ENCODE data around the gene C9orf78. TPM values are rescaled to one million over a fixed set of nuclear protein-coding genes. Genes with fewer than 3 reads are reported as not detected.

C9orf78 gene
- total and polyA plus RNA-seq, 2 experiments from 2014 or later = 43.8 to 47.9 TPM

DNA sequence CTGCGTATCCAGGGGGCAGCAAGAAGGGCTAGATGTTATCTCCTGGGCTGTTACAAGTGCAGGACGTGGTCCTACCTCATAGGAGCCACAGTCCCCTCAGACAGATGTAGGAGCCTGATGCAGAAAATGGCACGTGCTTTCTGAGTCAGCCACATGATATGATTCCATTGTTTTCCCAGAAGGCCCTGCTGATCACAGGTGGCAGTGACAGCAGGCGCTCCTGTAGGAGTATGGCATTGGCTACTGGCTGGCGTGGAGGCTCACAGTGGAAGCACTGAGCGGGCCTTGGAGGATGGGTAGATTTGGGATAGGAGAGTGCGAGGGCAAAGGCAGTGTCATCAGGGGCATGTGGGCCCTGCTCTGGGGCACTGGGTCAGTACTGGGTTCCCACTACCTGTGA is 22.1 kb upstream of the C9orf78 start:
- H3K36me3 ChIP-seq (replicated peaks; ENCODE audit: insufficient read depth, low read depth) = no peaks in the 10 kb centered on the region
- H3K27me3 ChIP-seq = no peaks in the 10 kb centered on the region
- H3K79me2 ChIP-seq = no peaks in the 10 kb centered on the region
- no peaks in the 10 kb centered on the region for H3K9me3 ChIP-seq (ENCODE audit: low read depth)
- H3K4me1 ChIP-seq (ENCODE audit: insufficient read depth) = no peaks in the 10 kb centered on the region
- no peak overlapping the region for H3K4me2 ChIP-seq
- TF ChIP-seq, protein P1, sequence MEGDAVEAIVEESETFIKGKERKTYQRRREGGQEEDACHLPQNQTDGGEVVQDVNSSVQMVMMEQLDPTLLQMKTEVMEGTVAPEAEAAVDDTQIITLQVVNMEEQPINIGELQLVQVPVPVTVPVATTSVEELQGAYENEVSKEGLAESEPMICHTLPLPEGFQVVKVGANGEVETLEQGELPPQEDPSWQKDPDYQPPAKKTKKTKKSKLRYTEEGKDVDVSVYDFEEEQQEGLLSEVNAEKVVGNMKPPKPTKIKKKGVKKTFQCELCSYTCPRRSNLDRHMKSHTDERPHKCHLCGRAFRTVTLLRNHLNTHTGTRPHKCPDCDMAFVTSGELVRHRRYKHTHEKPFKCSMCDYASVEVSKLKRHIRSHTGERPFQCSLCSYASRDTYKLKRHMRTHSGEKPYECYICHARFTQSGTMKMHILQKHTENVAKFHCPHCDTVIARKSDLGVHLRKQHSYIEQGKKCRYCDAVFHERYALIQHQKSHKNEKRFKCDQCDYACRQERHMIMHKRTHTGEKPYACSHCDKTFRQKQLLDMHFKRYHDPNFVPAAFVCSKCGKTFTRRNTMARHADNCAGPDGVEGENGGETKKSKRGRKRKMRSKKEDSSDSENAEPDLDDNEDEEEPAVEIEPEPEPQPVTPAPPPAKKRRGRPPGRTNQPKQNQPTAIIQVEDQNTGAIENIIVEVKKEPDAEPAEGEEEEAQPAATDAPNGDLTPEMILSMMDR (IDR thresholded peaks at IDR 0.05; ENCODE audit: poor library complexity) = no peak
- TF ChIP-seq EZH2 (IDR thresholded peaks at IDR 0.05; ENCODE audit: borderline replicate concordance) = no peak
- no peak for TF ChIP-seq EZH2phosphoT487 (IDR thresholded peaks at IDR 0.05; ENCODE audit: low read depth, severe bottlenecking, unreplicated experiment)
- H3K27ac ChIP-seq = no peak overlapping the region
- H3K9me2 ChIP-seq (replicated peaks; ENCODE audit: insufficient read depth) = no peaks in the 10 kb centered on the region
- WGBS (ENCODE audit: low lambda C conversion rate, missing lambda C conversion rate) = 92% methylated on average over 7 of the region's 7 CpGs
- H2AFZ ChIP-seq = no peak overlapping the region
- no peak for DNase-seq (ENCODE audit: low spot score)
- H4K20me1 ChIP-seq (ENCODE audit: insufficient read depth, poor library complexity, severe bottlenecking) = no peaks in the 10 kb centered on the region
- H3K4me3 ChIP-seq = no peak overlapping the region

GRCh38 chr9:129854588-129855110 is 19.6 kb upstream of the C9orf78 start:
- Histone ChIP-seq H3K27ac (no peak overlapping the region), H4K20me1 (ENCODE audit: insufficient read depth, poor library complexity, severe bottlenecking) (no peaks in the 10 kb centered on the region), H3K79me2 (no peaks in the 10 kb centered on the region), H3K4me3 (no peak overlapping the region), H2AFZ (no peak overlapping the region), H3K4me2 (no peak overlapping the region), H3K27me3 (no peaks in the 10 kb centered on the region), H3K4me1 (ENCODE audit: insufficient read depth) (no peaks in the 10 kb centered on the region), H3K9me2 (replicated peaks; ENCODE audit: insufficient read depth) (no peaks in the 10 kb centered on the region), H3K9me3 (ENCODE audit: low read depth) (no peaks in the 10 kb centered on the region), H3K36me3 (replicated peaks; ENCODE audit: insufficient read depth, low read depth) (no peaks in the 10 kb centered on the region)
- no peak for TF ChIP-seq EZH2phosphoT487 (IDR thresholded peaks at IDR 0.05; ENCODE audit: low read depth, severe bottlenecking, unreplicated experiment)
- TF ChIP-seq, protein P1 (IDR thresholded peaks at IDR 0.05; ENCODE audit: poor library complexity) = no peak
- no peak for TF ChIP-seq EZH2 (IDR thresholded peaks at IDR 0.05; ENCODE audit: borderline replicate concordance)
- DNase-seq (ENCODE audit: low spot score) = no peak
- WGBS (ENCODE audit: low lambda C conversion rate, missing lambda C conversion rate) = 95% methylated on average over 4 of the region's 4 CpGs

- TF ChIP-seq EZH2phosphoT487 (IDR thresholded peaks at IDR 0.05; ENCODE audit: low read depth, severe bottlenecking, unreplicated experiment) (no peak), EZH2 (IDR thresholded peaks at IDR 0.05; ENCODE audit: borderline replicate concordance) (no peak)
- TF ChIP-seq, protein P1 (IDR thresholded peaks at IDR 0.05; ENCODE audit: poor library complexity) = no peak
- DNase-seq (ENCODE audit: low spot score) = no peak
- H3K36me3 ChIP-seq (replicated peaks; ENCODE audit: insufficient read depth, low read depth) = no peaks in the 10 kb centered on the region
- H3K27ac ChIP-seq = no peak overlapping the region
- H2AFZ ChIP-seq = no peak overlapping the region
- H3K9me2 ChIP-seq (replicated peaks; ENCODE audit: insufficient read depth) = no peaks in the 10 kb centered on the region
- 56% methylated on average over 3 of the region's 3 CpGs for WGBS (ENCODE audit: low lambda C conversion rate, missing lambda C conversion rate)
- no peak overlapping the region for H3K4me2 ChIP-seq
- no peak overlapping the region for H3K4me3 ChIP-seq
- H3K4me1 ChIP-seq (ENCODE audit: insufficient read depth) = no peaks in the 10 kb centered on the region
- no peaks in the 10 kb centered on the region for H3K79me2 ChIP-seq
- no peaks in the 10 kb centered on the region for H3K27me3 ChIP-seq
- H4K20me1 ChIP-seq (ENCODE audit: insufficient read depth, poor library complexity, severe bottlenecking) = no peaks in the 10 kb centered on the region
- H3K9me3 ChIP-seq (ENCODE audit: low read depth) = no peaks in the 10 kb centered on the region
Observed at GRCh38 chr9:129853614-129854013, 18.5 kb upstream of the C9orf78 start.
